Neuronal stem cell (in vitro differentiated cells): ENCODE measurements around the gene SELPLG.

Source experiments
- DNase-seq: peaks from one replicate; pipeline ENCODE4 v3.0.0-alpha.2; 2013; ENCODE audit warnings: low spot score
- H2AFZ ChIP-seq: one replicate; pipeline ENCODE4 v1.6.1; 2013; ENCODE audit warnings: mild to moderate bottlenecking, low read length, inconsistent platforms
- H2AK5ac ChIP-seq: 2 replicates; pipeline ENCODE4 v1.6.1; 2013; ENCODE audit warnings: low read depth, mild to moderate bottlenecking, inconsistent platforms, low read length, moderate library complexity, mixed read lengths
- H2BK120ac ChIP-seq: 2 replicates; pipeline ENCODE4 v1.6.1; 2013; ENCODE audit warnings: low read depth, mild to moderate bottlenecking, inconsistent platforms, low read length, moderate library complexity, mixed read lengths
- H2BK12ac ChIP-seq: one replicate; pipeline ENCODE4 v1.6.1; 2013; ENCODE audit warnings: low read length, inconsistent platforms
- H2BK15ac ChIP-seq: 2 replicates; pipeline ENCODE4 v1.6.1; 2013; ENCODE audit warnings: mild to moderate bottlenecking, low read length, inconsistent platforms, mixed read lengths
- H2BK5ac ChIP-seq: one replicate; pipeline ENCODE4 v1.6.1; 2013; ENCODE audit warnings: inconsistent platforms, mild to moderate bottlenecking, low read length, moderate library complexity
- H3K14ac ChIP-seq: one replicate; pipeline ENCODE4 v1.6.1; 2013; ENCODE audit warnings: low read length, inconsistent platforms
- H3K18ac ChIP-seq: 2 replicates; pipeline ENCODE4 v1.6.1; 2013; ENCODE audit warnings: low read length, inconsistent platforms
- H3K23ac ChIP-seq: 2 replicates; pipeline ENCODE4 v1.6.1; 2013; ENCODE audit warnings: low read depth, mild to moderate bottlenecking, mixed read lengths, low read length, inconsistent platforms; ENCODE audit not compliant: poor library complexity
- H3K27ac ChIP-seq: replicated peaks from 3 replicates; pipeline ENCODE4 v1.5.1; 2013; ENCODE audit warnings: low read length, inconsistent platforms
- H3K27me3 ChIP-seq, 3 experiments: 2 replicates each; pipeline ENCODE4 v1.6.1; 2013; ENCODE audit warnings: low read length in 3 of 3, mild to moderate bottlenecking in 2 of 3, inconsistent platforms in 1 of 3, low read depth in 1 of 3, mixed read lengths in 1 of 3, moderate library complexity in 1 of 3; ENCODE audit not compliant: control insufficient read depth in 3 of 3, insufficient read depth in 3 of 3
- H3K36me3 ChIP-seq, 2 donors: replicated peaks in 1 of 2; 2 replicates each; pipeline ENCODE4 v1.6.1; 2013; ENCODE audit warnings: low read length in 2 of 2; ENCODE audit not compliant: control insufficient read depth in 2 of 2, insufficient read depth in 2 of 2
- H3K4ac ChIP-seq: 2 replicates; pipeline ENCODE4 v1.6.1; 2013; ENCODE audit warnings: inconsistent platforms, mild to moderate bottlenecking, low read length, moderate library complexity
- H3K4me1 ChIP-seq, 2 donors: 1 replicate in 1 of 2; 2 replicates in 1 of 2; pipeline ENCODE4 v1.6.1; 2013; ENCODE audit warnings: low read length in 2 of 2, low read depth in 1 of 2; ENCODE audit not compliant: control insufficient read depth in 2 of 2, insufficient read depth in 1 of 2
- H3K4me2 ChIP-seq: one replicate; pipeline ENCODE4 v1.6.1; 2013; ENCODE audit warnings: mild to moderate bottlenecking, low read length, inconsistent platforms; ENCODE audit not compliant: insufficient read depth, poor library complexity, severe bottlenecking
- H3K4me3 ChIP-seq, 2 donors: 2 replicates each; pipeline ENCODE4 v1.5.1; 2013; ENCODE audit warnings: low read length in 2 of 2, mild to moderate bottlenecking in 2 of 2, inconsistent platforms in 1 of 2, moderate library complexity in 1 of 2
- H3K79me1 ChIP-seq: one replicate; pipeline ENCODE4 v1.6.1; 2013; ENCODE audit warnings: low read depth, mild to moderate bottlenecking, inconsistent platforms, low read length, moderate library complexity
- H3K9ac ChIP-seq: one replicate; pipeline ENCODE4 v1.6.1; 2013; ENCODE audit warnings: mild to moderate bottlenecking, low read depth, low read length, inconsistent platforms; ENCODE audit not compliant: poor library complexity
- H3K9me3 ChIP-seq, 2 donors: replicated peaks in 1 of 2; 2 replicates each; pipeline versions ENCODE3 to v1.6.1; 2013; ENCODE audit warnings: low read length in 2 of 2, mild to moderate bottlenecking in 2 of 2, inconsistent platforms in 1 of 2, low read depth in 1 of 2, mixed read lengths in 1 of 2, moderate library complexity in 1 of 2; ENCODE audit not compliant: control insufficient read depth in 2 of 2, insufficient read depth in 1 of 2
- H4K8ac ChIP-seq: one replicate; pipeline ENCODE4 v1.6.1; 2013; ENCODE audit warnings: low read depth, mild to moderate bottlenecking, inconsistent platforms, low read length, moderate library complexity
- H4K91ac ChIP-seq: one replicate; pipeline ENCODE4 v1.6.1; 2013; ENCODE audit warnings: low read length, low read depth, mild to moderate bottlenecking, inconsistent platforms; ENCODE audit not compliant: poor library complexity
- WGBS, 2 donors: extraction: QIAGEN DNeasy Blood & Tissue Kit; methylation state at CpG; one replicate each; pipeline ENCODE4 v1.1.7; 2013; ENCODE audit warnings: missing lambda C conversion rate in 2 of 2, mixed read lengths in 1 of 2; ENCODE audit not compliant: insufficient read length in 2 of 2, insufficient replicate concordance in 1 of 2; ENCODE audit errors: extremely low coverage in 2 of 2; 5-methylcytosine and 5-hydroxymethylcytosine counted together

The SELPLG gene

GRCh38 chr12:108614041-108614440 is 19.7 kb downstream of the SELPLG start:
- Histone ChIP-seq H2AK5ac (peak overlapping the region; percentile 11), H3K9ac (no peak overlapping the region), H3K4ac (no peak overlapping the region), H3K4me1 (peaks cover 5 to 6% of the 10 kb centered on the region in 2 donors), H3K4me3 (no peak overlapping the region), H2AFZ (no peak overlapping the region), H2BK5ac (no peak overlapping the region), H3K9me3 (peaks cover 0 to 4% of the 10 kb centered on the region in 2 donors), H3K27ac (no peak overlapping the region), H3K14ac (no peak overlapping the region), H2BK12ac (no peak overlapping the region), H4K91ac (no peak overlapping the region), H3K4me2 (no peak overlapping the region), H3K27me3 (peaks cover 0 to 19% (median 0%) of the 10 kb centered on the region in 3 experiments), H4K8ac (no peak overlapping the region), H3K36me3 (no peaks in the 10 kb centered on the region), H3K79me1 (no peaks in the 10 kb centered on the region), H2BK15ac (no peak overlapping the region), H2BK120ac (no peak overlapping the region), H3K23ac (no peak overlapping the region), H3K18ac (no peak overlapping the region)
- no CpG with 5 or more reads among the region's 4 CpGs for WGBS, 2 donors
- no peak for DNase-seq

- Histone ChIP-seq H3K36me3 (no peaks in the 10 kb centered on the region), H4K8ac (no peak overlapping the region), H3K4me2 (no peak overlapping the region), H3K23ac (no peak overlapping the region), H2BK12ac (peak overlapping the region; percentile 77), H3K4me1 (peaks cover 4 to 5% of the 10 kb centered on the region in 2 donors), H3K4me3 (no peak overlapping the region), H3K27me3 (peaks cover 0 to 19% (median 0%) of the 10 kb centered on the region in 3 experiments), H3K18ac (peak overlapping the region; percentile 84), H3K14ac (no peak overlapping the region), H2BK5ac (peak overlapping the region; percentile 32), H3K9me3 (peaks cover 0 to 4% of the 10 kb centered on the region in 2 donors), H3K79me1 (no peaks in the 10 kb centered on the region), H2BK15ac (peak overlapping the region; percentile 71), H2AK5ac (peak overlapping the region; percentile 53), H3K9ac (no peak overlapping the region), H2BK120ac (no peak overlapping the region), H4K91ac (no peak overlapping the region), H2AFZ (peak overlapping the region; percentile 31), H3K27ac (no peak overlapping the region), H3K4ac (no peak overlapping the region)
- DNase-seq, result no peak
- no CpG with 5 or more reads among the region's 9 CpGs for WGBS, 2 donors
Measured at GRCh38 chr12:108613548-108613947, 20.1 kb downstream of the SELPLG start.

- H3K18ac ChIP-seq, result peak overlapping the region; percentile 77
- H3K9me3 ChIP-seq, result peaks cover 0 to 4% of the 10 kb centered on the region in 2 donors
- H2BK5ac ChIP-seq, result no peak overlapping the region
- H4K8ac ChIP-seq, result no peak overlapping the region
- H3K14ac ChIP-seq, result no peak overlapping the region
- no peak overlapping the region for H2AFZ ChIP-seq
- H3K4me3 ChIP-seq, result no peak overlapping the region
- no peak overlapping the region for H2BK120ac ChIP-seq
- H2BK12ac ChIP-seq, result no peak overlapping the region
- H3K4me2 ChIP-seq, result no peak overlapping the region
- H3K27me3 ChIP-seq, result peaks cover 0 to 19% (median 0%) of the 10 kb centered on the region in 3 experiments
- no peak for DNase-seq
- no peaks in the 10 kb centered on the region for H3K36me3 ChIP-seq
- H4K91ac ChIP-seq, result no peak overlapping the region
- no peaks in the 10 kb centered on the region for H3K79me1 ChIP-seq
- H3K23ac ChIP-seq, result no peak overlapping the region
- H3K9ac ChIP-seq, result peak overlapping the region; percentile 13
- no CpG with 5 or more reads among the region's 8 CpGs for WGBS, 2 donors
- no peak overlapping the region for H3K27ac ChIP-seq
- no peak overlapping the region for H3K4ac ChIP-seq
- H2BK15ac ChIP-seq, result peak overlapping the region; percentile 76
- peaks cover 0 to 5% of the 10 kb centered on the region in 2 donors for H3K4me1 ChIP-seq
- H2AK5ac ChIP-seq, result peak overlapping the region; percentile 53
Measured at GRCh38 chr12:108612788-108613282, 20.9 kb downstream of the SELPLG start.

GRCh38 chr12:108611884-108612415 is 21.7 kb downstream of the SELPLG start:
- no peaks in the 10 kb centered on the region for H3K36me3 ChIP-seq
- no peak overlapping the region for H3K4me3 ChIP-seq
- no peak overlapping the region for H2AK5ac ChIP-seq
- no peak overlapping the region for H4K91ac ChIP-seq
- no peak overlapping the region for H3K23ac ChIP-seq
- peaks cover 0 to 5% of the 10 kb centered on the region in 2 donors for H3K4me1 ChIP-seq
- no peak overlapping the region for H3K14ac ChIP-seq
- peak overlapping the region; percentile 37 for H2AFZ ChIP-seq
- H3K4ac ChIP-seq, result no peak overlapping the region
- no peak overlapping the region for H2BK5ac ChIP-seq
- H3K18ac ChIP-seq, result no peak overlapping the region
- DNase-seq, result no peak
- H2BK120ac ChIP-seq, result no peak overlapping the region
- H3K4me2 ChIP-seq, result no peak overlapping the region
- peaks cover 0 to 4% of the 10 kb centered on the region in 2 donors for H3K9me3 ChIP-seq
- no CpG with 5 or more reads among the region's 5 CpGs for WGBS, 2 donors
- H2BK15ac ChIP-seq, result no peak overlapping the region
- no peak overlapping the region for H2BK12ac ChIP-seq
- H3K27me3 ChIP-seq, result peaks cover 0 to 19% (median 0%) of the 10 kb centered on the region in 3 experiments
- H4K8ac ChIP-seq, result no peak overlapping the region
- no peak overlapping the region for H3K9ac ChIP-seq
- H3K27ac ChIP-seq, result no peak overlapping the region
- no peaks in the 10 kb centered on the region for H3K79me1 ChIP-seq
